A549 (cell line): ENCODE results near the gene RBP7. TPM values are rescaled to one million over a fixed set of nuclear protein-coding genes. Genes with fewer than 3 reads are reported as not detected.

ENCODE experiments used
- ATAC-seq, 2 experiments: fragments of 200-7000 bp in 1 of 2; fragments of >200 bp in 1 of 2; cut with Nextera tagmentation in 1 of 2; cut with Tn5 transposase in 1 of 2; 3 replicates each; pipeline versions ENCODE4 v1.8.0 to v1.9.1; 2018 to 2020; ENCODE audit warnings: mild to moderate bottlenecking in 1 of 2, moderate library complexity in 1 of 2
- CTCF ChIA-PET: fragments of 300-600 bp; sonication (Branson Sonifier 250); formaldehyde crosslinking; extraction: SDS; loops from one replicate; lab custom pipeline; 2021; ENCODE audit warnings: antibody characterized with exemption, inconsistent platforms; lab: Yijun Ruan, JAX
- POLR2A ChIA-PET: fragments of 350-600 bp; formaldehyde crosslinking; extraction: SDS; loops from one replicate; lab custom pipeline; 2021; ENCODE audit warnings: antibody characterized with exemption, inconsistent platforms; lab: Yijun Ruan, JAX
- DNase-seq, 2 experiments: peaks; one replicate each; pipeline versions ENCODE4 v3.0.0 to v3.0.0-alpha.2; 2011 to 2016; ENCODE audit warnings: low read depth in 1 of 2, low spot score in 1 of 2
- FAIRE-seq: peaks from 2 replicates; lab custom pipeline; 2011; peaks lifted over from hg19 to GRCh38; lab: Jason Lieb, UNC
- H3K27ac ChIP-seq, 2 experiments: fragments of >200 bp; sonication (Bioruptor Twin); formaldehyde crosslinking; 3 replicates each; pipeline ENCODE4 v1.5.1; 2016 to 2017
- H3K4me1 ChIP-seq: fragments of >200 bp; sonication (Bioruptor Twin); formaldehyde crosslinking; 3 replicates; pipeline ENCODE4 v1.6.1; 2016
- H3K4me2 ChIP-seq: fragments of >200 bp; sonication (Bioruptor Twin); formaldehyde crosslinking; 3 replicates; pipeline ENCODE4 v1.6.1; 2016
- H3K4me3 ChIP-seq: fragments of >200 bp; sonication (Bioruptor Twin); formaldehyde crosslinking; 3 replicates; pipeline ENCODE4 v1.5.1; 2016
- H3K9me3 ChIP-seq: fragments of >200 bp; sonication (Bioruptor Twin); formaldehyde crosslinking; 3 replicates; pipeline ENCODE4 v1.6.1; 2016
- BHLHE40 ChIP-seq: IDR thresholded peaks from 2 replicates; pipeline ENCODE4 v1.6.1; 2012; ENCODE audit warnings: low read depth, low read length, inconsistent platforms
- CBX2 ChIP-seq: fragments of 200-600 bp; sonication (generic); IDR thresholded peaks from 2 replicates; pipeline ENCODE4 v1.6.1; 2016; ENCODE audit warnings: low read depth, mild to moderate bottlenecking, borderline replicate concordance
- CBX8 ChIP-seq: fragments of 200-600 bp; sonication (generic); IDR thresholded peaks from 2 replicates; pipeline ENCODE4 v1.6.1; 2016
- CHD2 ChIP-seq: fragments of 150-350 bp; IDR thresholded peaks from 2 replicates; pipeline ENCODE4 v1.6.1; 2014; ENCODE audit warnings: low read length; ENCODE audit not compliant: partially characterized antibody
- EHF ChIP-seq: fragments of 250-450 bp; sonication (Bioruptor Pico); IDR thresholded peaks from 2 replicates; pipeline ENCODE4 v1.5.0; 2020; ENCODE audit warnings: mild to moderate bottlenecking
- EP300 ChIP-seq, 2 experiments: fragments of >200 bp; sonication (Bioruptor Twin); formaldehyde crosslinking; IDR thresholded peaks; 2 replicates in 1 of 2; 3 replicates in 1 of 2; pipeline ENCODE4 v1.6.1; 2016 to 2017
- ESRRA ChIP-seq: fragments of 150-350 bp; IDR thresholded peaks from 2 replicates; pipeline ENCODE4 v1.6.1; 2014; ENCODE audit warnings: mild to moderate bottlenecking, low read length, borderline replicate concordance
- FOSL2 ChIP-seq, 2 experiments: fragments of 450-650 bp in 1 of 2; fragments of >200 bp in 1 of 2; sonication (Bioruptor Twin) in 1 of 2; formaldehyde crosslinking; IDR thresholded peaks; 2 replicates each; pipeline versions ENCODE4 v1.5.0 to v1.6.1; 2016 to 2020; ENCODE audit warnings: mild to moderate bottlenecking in 1 of 2, moderate library complexity in 1 of 2
- FOXS1 ChIP-seq: fragments of 250-450 bp; sonication (Bioruptor Pico); IDR thresholded peaks from 2 replicates; pipeline ENCODE4 v1.5.0; 2020; ENCODE audit warnings: mild to moderate bottlenecking, moderate library complexity
- HEYL ChIP-seq: fragments of 250-450 bp; sonication (Bioruptor Pico); IDR thresholded peaks from 2 replicates; pipeline ENCODE4 v1.8.0; 2021; ENCODE audit warnings: mild to moderate bottlenecking, moderate library complexity
- JUN ChIP-seq, 2 experiments: fragments of >200 bp; sonication (Bioruptor Twin); formaldehyde crosslinking; IDR thresholded peaks; 2 replicates in 1 of 2; 3 replicates in 1 of 2; pipeline ENCODE4 v1.6.1; 2016 to 2017
- KDM1A ChIP-seq: fragments of 200-600 bp; sonication (generic); IDR thresholded peaks from 2 replicates; pipeline ENCODE4 v1.6.1; 2016; ENCODE audit warnings: low read depth, mild to moderate bottlenecking
- MAZ ChIP-seq: fragments of 150-350 bp; IDR thresholded peaks from 2 replicates; pipeline ENCODE4 v1.6.1; 2014; ENCODE audit warnings: antibody characterized with exemption, low read depth, low read length, borderline replicate concordance
- MYC ChIP-seq: IDR thresholded peaks from 2 replicates; pipeline ENCODE4 v1.6.1; 2012; ENCODE audit warnings: mild to moderate bottlenecking, inconsistent platforms, low read length, improper control_type of control experiment, borderline replicate concordance
- NPAS2 ChIP-seq: fragments of 250-450 bp; sonication (Bioruptor Pico); IDR thresholded peaks from 2 replicates; pipeline ENCODE4 v1.8.0; 2022; ENCODE audit warnings: mild to moderate bottlenecking, moderate library complexity, borderline replicate concordance
- POLR2A ChIP-seq: IDR thresholded peaks from 2 replicates; pipeline ENCODE4 v1.6.1; 2012; ENCODE audit warnings: mild to moderate bottlenecking, low read length
- POLR2AphosphoS2 ChIP-seq: conservative IDR thresholded peaks from 2 replicates; pipeline ENCODE4 v1.6.1; 2012; ENCODE audit warnings: low read length, improper control_type of control experiment, inconsistent platforms
- RARB ChIP-seq: fragments of 250-450 bp; sonication (Bioruptor Pico); IDR thresholded peaks from 2 replicates; pipeline ENCODE4 v1.8.0; 2021; ENCODE audit warnings: mild to moderate bottlenecking, moderate library complexity
- RNF2 ChIP-seq: fragments of 200-600 bp; sonication (generic); IDR thresholded peaks from 2 replicates; pipeline ENCODE4 v1.6.1; 2016; ENCODE audit warnings: low read depth, mild to moderate bottlenecking, antibody characterized with exemption, moderate library complexity, borderline replicate concordance
- SMC3 ChIP-seq: fragments of >200 bp; sonication (Bioruptor Twin); formaldehyde crosslinking; IDR thresholded peaks from 3 replicates; pipeline ENCODE4 v1.6.1; 2018; ENCODE audit warnings: inconsistent platforms
- SREBF2 ChIP-seq: fragments of 450-650 bp; IDR thresholded peaks from 2 replicates; pipeline ENCODE4 v1.6.1; 2014; ENCODE audit warnings: mild to moderate bottlenecking, moderate library complexity
- TFCP2L1 ChIP-seq: fragments of 250-450 bp; sonication (Bioruptor Pico); IDR thresholded peaks from 2 replicates; pipeline ENCODE4 v1.5.0; 2021; ENCODE audit warnings: mild to moderate bottlenecking
- ZFP36 ChIP-seq: fragments of 450-650 bp; IDR thresholded peaks from 2 replicates; pipeline ENCODE4 v1.6.1; 2014; ENCODE audit warnings: borderline replicate concordance; ENCODE audit not compliant: partially characterized antibody
- ZNF302 ChIP-seq: fragments of 250-450 bp; sonication (Bioruptor Pico); IDR thresholded peaks from 2 replicates; pipeline ENCODE4 v1.9.0; 2021; ENCODE audit warnings: inconsistent platforms, mild to moderate bottlenecking, moderate library complexity
- WGBS: methylation state at CpG from one replicate; pipeline ENCODE4 v1.1.6; 2017; ENCODE audit errors: missing lambda C conversion rate; 5-methylcytosine and 5-hydroxymethylcytosine counted together
- polyA plus RNA-seq, 4 experiments: library from polyadenylated mRNA; depleted of rRNA in 3 of 4; stranded (reverse); fragments of >200 nt; fragmentation: RNase III in 1 of 4; extraction: RNeasy Plus Mini Kit Qiagen cat#74134 plus additional on column Dnase treatment in 1 of 4; gene quantifications; 2 replicates in 3 of 4; 3 replicates in 1 of 4; pipeline ENCODE4 v1.2.3, GENCODE V29; 2011 to 2017
- TF ChIP-seq, protein P1 (sequence below): IDR thresholded peaks from 2 replicates; pipeline ENCODE4 v1.6.1; 2012
- TF ChIP-seq, protein P2 (sequence below): fragments of 250-450 bp; sonication (Bioruptor Pico); IDR thresholded peaks from 2 replicates; pipeline ENCODE4 v1.5.0; 2021; ENCODE audit warnings: mild to moderate bottlenecking, moderate library complexity, borderline replicate concordance
- TF ChIP-seq, protein P3 (sequence below): IDR thresholded peaks from 2 replicates; pipeline ENCODE4 v1.6.1; 2012; ENCODE audit warnings: low read depth, borderline replicate concordance
- TF ChIP-seq, protein P4 (sequence below): fragments of 200-600 bp; sonication (generic); IDR thresholded peaks from 2 replicates; pipeline ENCODE4 v1.6.1; 2016; ENCODE audit warnings: antibody characterized with exemption, mild to moderate bottlenecking, moderate library complexity

The RBP7 gene
- polyA plus RNA-seq, 2 of the 4 experiments (the other 2 are of a cell fraction): 3.2 to 3.5 TPM

DNA sequence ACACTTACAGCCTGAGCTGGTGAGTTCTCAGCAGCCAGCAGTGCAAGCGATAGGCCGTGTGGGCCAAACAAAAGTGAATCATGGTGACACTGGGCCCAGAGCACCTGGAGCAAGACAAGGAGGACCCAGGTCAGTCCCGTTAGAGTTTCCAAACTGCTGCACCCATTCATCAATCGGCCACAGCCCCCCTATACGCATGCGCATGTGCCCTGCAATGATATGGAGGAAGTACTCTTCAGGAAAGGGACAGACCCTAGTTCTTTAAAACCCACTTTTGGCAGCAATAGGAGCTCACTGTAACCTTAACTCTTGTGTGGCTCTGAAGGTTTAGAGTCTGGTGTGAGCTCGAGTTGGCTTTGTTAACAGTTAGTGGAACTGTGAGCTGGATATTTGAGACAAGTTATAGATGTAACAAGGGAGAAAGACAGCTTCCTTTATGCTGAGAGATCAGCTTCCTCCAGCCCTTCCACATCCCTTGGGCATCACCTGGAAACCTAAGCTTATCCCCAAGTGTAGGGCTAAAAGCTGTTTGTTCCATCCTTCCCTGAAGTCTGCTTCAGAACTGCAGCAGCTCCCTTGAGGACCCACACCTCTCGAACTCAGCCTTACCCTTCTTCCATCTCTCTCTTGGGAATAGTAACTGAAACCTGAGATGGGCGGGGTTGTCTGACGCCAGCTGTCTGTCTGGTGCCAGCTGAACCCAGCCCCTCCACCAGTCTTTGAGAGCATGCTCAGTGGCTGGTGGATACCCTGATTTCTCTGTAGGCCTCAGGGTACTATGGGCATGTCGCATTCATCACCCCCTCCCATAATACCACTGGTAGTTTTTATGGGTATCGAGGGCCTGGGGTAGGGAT is 36.1 kb upstream of the RBP7 start:
- no peak overlapping the region for H3K27ac ChIP-seq
- H3K4me3 ChIP-seq: no peak overlapping the region
- no peak for TF ChIP-seq HEYL (CRISPR knock-in tag)
- TF ChIP-seq ZFP36: no peak
- TF ChIP-seq TFCP2L1 (CRISPR knock-in tag): no peak
- no peak for TF ChIP-seq SMC3
- TF ChIP-seq, protein P1, sequence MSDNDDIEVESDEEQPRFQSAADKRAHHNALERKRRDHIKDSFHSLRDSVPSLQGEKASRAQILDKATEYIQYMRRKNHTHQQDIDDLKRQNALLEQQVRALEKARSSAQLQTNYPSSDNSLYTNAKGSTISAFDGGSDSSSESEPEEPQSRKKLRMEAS: no peak
- TF ChIP-seq KDM1A: no peak
- no peak for TF ChIP-seq CBX8
- no peak for TF ChIP-seq JUN (IDR thresholded peaks at IDR 0.05)
- TF ChIP-seq, protein P2, sequence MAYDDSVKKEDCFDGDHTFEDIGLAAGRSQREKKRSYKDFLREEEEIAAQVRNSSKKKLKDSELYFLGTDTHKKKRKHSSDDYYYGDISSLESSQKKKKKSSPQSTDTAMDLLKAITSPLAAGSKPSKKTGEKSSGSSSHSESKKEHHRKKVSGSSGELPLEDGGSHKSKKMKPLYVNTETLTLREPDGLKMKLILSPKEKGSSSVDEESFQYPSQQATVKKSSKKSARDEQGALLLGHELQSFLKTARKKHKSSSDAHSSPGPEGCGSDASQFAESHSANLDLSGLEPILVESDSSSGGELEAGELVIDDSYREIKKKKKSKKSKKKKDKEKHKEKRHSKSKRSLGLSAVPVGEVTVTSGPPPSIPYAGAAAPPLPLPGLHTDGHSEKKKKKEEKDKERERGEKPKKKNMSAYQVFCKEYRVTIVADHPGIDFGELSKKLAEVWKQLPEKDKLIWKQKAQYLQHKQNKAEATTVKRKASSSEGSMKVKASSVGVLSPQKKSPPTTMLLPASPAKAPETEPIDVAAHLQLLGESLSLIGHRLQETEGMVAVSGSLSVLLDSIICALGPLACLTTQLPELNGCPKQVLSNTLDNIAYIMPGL: no peak
- TF ChIP-seq CHD2: no peak
- TF ChIP-seq CBX2: no peak
- no peak for TF ChIP-seq BHLHE40
- no peak for TF ChIP-seq SREBF2
- no peak for TF ChIP-seq ESRRA
- no peak for TF ChIP-seq EP300 (IDR thresholded peaks at IDR 0.05)
- no peak for TF ChIP-seq MAZ
- TF ChIP-seq, protein P3, sequence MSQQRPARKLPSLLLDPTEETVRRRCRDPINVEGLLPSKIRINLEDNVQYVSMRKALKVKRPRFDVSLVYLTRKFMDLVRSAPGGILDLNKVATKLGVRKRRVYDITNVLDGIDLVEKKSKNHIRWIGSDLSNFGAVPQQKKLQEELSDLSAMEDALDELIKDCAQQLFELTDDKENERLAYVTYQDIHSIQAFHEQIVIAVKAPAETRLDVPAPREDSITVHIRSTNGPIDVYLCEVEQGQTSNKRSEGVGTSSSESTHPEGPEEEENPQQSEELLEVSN: no peak
- TF ChIP-seq NPAS2: no peak
- no peak for TF ChIP-seq RNF2
- no peak for TF ChIP-seq ZNF302 (CRISPR knock-in tag)
- TF ChIP-seq, all 56 proteins: peak for 0
- ChIA-PET CTCF (interaction anchor here (1.4 kb wide), 1 partner anchor 11 kb away, joined by 6 read pairs; no protein-coding TSS in a partner anchor), POLR2A (no interaction called here)
- FAIRE-seq (no peak), ATAC-seq (no peak; a peak in 1 of 6 replicates), DNase-seq (no peak)
- no peak overlapping the region for H3K4me2 ChIP-seq
- no peaks in the 10 kb centered on the region for H3K9me3 ChIP-seq
- 79% methylated on average over 10 of the region's 12 CpGs for WGBS
- no peaks in the 10 kb centered on the region; the same call in 2 of the 3 replicates for H3K4me1 ChIP-seq

DNA sequence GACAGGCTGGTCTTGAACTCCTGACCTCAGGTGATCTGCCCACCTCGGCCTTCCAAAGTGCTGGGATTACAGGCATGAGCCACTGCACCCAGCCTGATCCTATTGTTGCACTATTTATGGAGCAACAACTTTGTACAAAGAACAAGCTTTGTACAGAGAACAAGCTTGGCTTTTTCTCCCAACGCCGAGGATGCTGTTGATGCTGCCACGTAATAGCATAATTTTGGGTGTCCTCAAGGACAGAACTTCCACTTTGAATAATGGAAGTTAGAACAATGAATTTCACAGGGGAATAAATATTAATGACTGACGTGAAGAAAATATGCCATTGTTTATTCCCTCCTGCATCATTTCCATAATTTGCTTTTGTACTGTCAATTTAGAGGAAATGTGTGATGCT is 12.8 kb upstream of the RBP7 start:
- no peak overlapping the region for H3K27ac ChIP-seq
- no peak for TF ChIP-seq SREBF2
- no peak for TF ChIP-seq ESRRA
- no peak for TF ChIP-seq EHF (CRISPR knock-in tag)
- TF ChIP-seq, protein P4, sequence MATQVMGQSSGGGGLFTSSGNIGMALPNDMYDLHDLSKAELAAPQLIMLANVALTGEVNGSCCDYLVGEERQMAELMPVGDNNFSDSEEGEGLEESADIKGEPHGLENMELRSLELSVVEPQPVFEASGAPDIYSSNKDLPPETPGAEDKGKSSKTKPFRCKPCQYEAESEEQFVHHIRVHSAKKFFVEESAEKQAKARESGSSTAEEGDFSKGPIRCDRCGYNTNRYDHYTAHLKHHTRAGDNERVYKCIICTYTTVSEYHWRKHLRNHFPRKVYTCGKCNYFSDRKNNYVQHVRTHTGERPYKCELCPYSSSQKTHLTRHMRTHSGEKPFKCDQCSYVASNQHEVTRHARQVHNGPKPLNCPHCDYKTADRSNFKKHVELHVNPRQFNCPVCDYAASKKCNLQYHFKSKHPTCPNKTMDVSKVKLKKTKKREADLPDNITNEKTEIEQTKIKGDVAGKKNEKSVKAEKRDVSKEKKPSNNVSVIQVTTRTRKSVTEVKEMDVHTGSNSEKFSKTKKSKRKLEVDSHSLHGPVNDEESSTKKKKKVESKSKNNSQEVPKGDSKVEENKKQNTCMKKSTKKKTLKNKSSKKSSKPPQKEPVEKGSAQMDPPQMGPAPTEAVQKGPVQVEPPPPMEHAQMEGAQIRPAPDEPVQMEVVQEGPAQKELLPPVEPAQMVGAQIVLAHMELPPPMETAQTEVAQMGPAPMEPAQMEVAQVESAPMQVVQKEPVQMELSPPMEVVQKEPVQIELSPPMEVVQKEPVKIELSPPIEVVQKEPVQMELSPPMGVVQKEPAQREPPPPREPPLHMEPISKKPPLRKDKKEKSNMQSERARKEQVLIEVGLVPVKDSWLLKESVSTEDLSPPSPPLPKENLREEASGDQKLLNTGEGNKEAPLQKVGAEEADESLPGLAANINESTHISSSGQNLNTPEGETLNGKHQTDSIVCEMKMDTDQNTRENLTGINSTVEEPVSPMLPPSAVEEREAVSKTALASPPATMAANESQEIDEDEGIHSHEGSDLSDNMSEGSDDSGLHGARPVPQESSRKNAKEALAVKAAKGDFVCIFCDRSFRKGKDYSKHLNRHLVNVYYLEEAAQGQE: no peak
- TF ChIP-seq POLR2AphosphoS2: no peak
- no peak for TF ChIP-seq FOSL2 (IDR thresholded peaks at IDR 0.05)
- no peak for TF ChIP-seq FOSL2 (CRISPR knock-in tag; IDR thresholded peaks at IDR 0.05)
- TF ChIP-seq POLR2A: no peak
- no peak for TF ChIP-seq RARB (CRISPR knock-in tag)
- no peak for TF ChIP-seq JUN (IDR thresholded peaks at IDR 0.05)
- no peak for TF ChIP-seq FOXS1 (CRISPR knock-in tag)
- TF ChIP-seq MYC: no peak
- TF ChIP-seq CBX2: no peak
- TF ChIP-seq, all 56 proteins: peak for 0
- H3K9me3 ChIP-seq: no peaks in the 10 kb centered on the region
- ChIA-PET CTCF (no interaction called here), POLR2A (no interaction called here)
- no peaks in the 10 kb centered on the region for H3K4me1 ChIP-seq
- 88% methylated on average over 5 of the region's 5 CpGs for WGBS
- H3K4me2 ChIP-seq: no peak overlapping the region
- FAIRE-seq: no peak
- no peak overlapping the region for H3K4me3 ChIP-seq
- DNase-seq: no peak
- ATAC-seq: no peak
